MM.1S (cell line): ENCODE results near the gene PDIK1L.

Experiments
- DNase-seq: peaks from one replicate; pipeline ENCODE4 v3.0.0-alpha.2; 2015
- H2AFZ ChIP-seq: fragments of 300-600 bp; sonication (generic); 2 replicates; pipeline ENCODE4 v1.6.0; 2016; ENCODE audit warnings: antibody characterized with exemption, low read length
- H3F3A ChIP-seq: fragments of 300-600 bp; sonication (generic); 2 replicates; pipeline ENCODE4 v1.6.1; 2016; ENCODE audit warnings: mild to moderate bottlenecking, antibody characterized with exemption, low read length, moderate library complexity, mixed read lengths; ENCODE audit not compliant: insufficient read depth
- H3K27ac ChIP-seq: fragments of 300-600 bp; sonication (generic); 2 replicates; pipeline ENCODE4 v1.5.1; 2016; ENCODE audit warnings: mild to moderate bottlenecking, low read length
- H3K27me3 ChIP-seq: fragments of 300-600 bp; sonication (generic); replicated peaks from 2 replicates; pipeline ENCODE4 v1.6.0; 2016; ENCODE audit warnings: low read length; ENCODE audit not compliant: insufficient read depth
- H3K36me3 ChIP-seq: fragments of 300-600 bp; sonication (generic); replicated peaks from 2 replicates; pipeline ENCODE4 v1.6.1; 2016; ENCODE audit warnings: mild to moderate bottlenecking, low read length, mixed read lengths; ENCODE audit not compliant: insufficient read depth
- H3K4me1 ChIP-seq: fragments of 300-600 bp; sonication (generic); 2 replicates; pipeline ENCODE4 v1.6.1; 2016; ENCODE audit warnings: low read length, mixed read lengths
- H3K4me2 ChIP-seq: fragments of 300-600 bp; sonication (generic); 2 replicates; pipeline ENCODE4 v1.6.0; 2016; ENCODE audit warnings: low read depth, low read length
- H3K4me3 ChIP-seq: fragments of 300-600 bp; sonication (generic); 2 replicates; pipeline ENCODE4 v1.5.1; 2016; ENCODE audit warnings: low read length, mixed read lengths
- H3K79me2 ChIP-seq: fragments of 300-600 bp; sonication (generic); 2 replicates; pipeline ENCODE4 v1.6.1; 2016; ENCODE audit warnings: mixed run types, low read length, mixed read lengths
- H3K9ac ChIP-seq: fragments of 300-600 bp; sonication (generic); 2 replicates; pipeline ENCODE4 v1.6.1; 2016; ENCODE audit warnings: low read length, mixed read lengths
- H3K9me2 ChIP-seq: fragments of 300-600 bp; sonication (generic); replicated peaks from 2 replicates; pipeline ENCODE4 v1.6.1; 2016; ENCODE audit warnings: mild to moderate bottlenecking, low read length, mixed read lengths; ENCODE audit not compliant: insufficient read depth
- H3K9me3 ChIP-seq: fragments of 300-600 bp; sonication (generic); replicated peaks from 2 replicates; pipeline ENCODE4 v1.6.1; 2016; ENCODE audit warnings: mild to moderate bottlenecking, low read length, mixed read lengths; ENCODE audit not compliant: insufficient read depth
- H4K20me1 ChIP-seq: fragments of 300-600 bp; sonication (generic); 2 replicates; pipeline ENCODE4 v1.6.1; 2016; ENCODE audit warnings: mild to moderate bottlenecking, low read length, moderate library complexity, mixed read lengths; ENCODE audit not compliant: insufficient read depth
- EZH2 ChIP-seq: fragments of 300-600 bp; sonication (generic); optimal IDR thresholded peaks from 2 replicates; pipeline ENCODE3; 2017; ENCODE audit warnings: low read depth, mild to moderate bottlenecking, antibody characterized with exemption, low read length, mixed read lengths
- EZH2phosphoT487 ChIP-seq: fragments of 300-600 bp; sonication (generic); IDR thresholded peaks from 2 replicates; pipeline ENCODE4 v1.6.1; 2018; ENCODE audit warnings: antibody characterized with exemption, low read length
- TF ChIP-seq, protein P1 (sequence below): fragments of 300-600 bp; sonication (generic); IDR thresholded peaks from 2 replicates; pipeline ENCODE4 v1.5.1; 2016; ENCODE audit warnings: antibody characterized with exemption, low read length, mixed read lengths

PDIK1L gene

DNA sequence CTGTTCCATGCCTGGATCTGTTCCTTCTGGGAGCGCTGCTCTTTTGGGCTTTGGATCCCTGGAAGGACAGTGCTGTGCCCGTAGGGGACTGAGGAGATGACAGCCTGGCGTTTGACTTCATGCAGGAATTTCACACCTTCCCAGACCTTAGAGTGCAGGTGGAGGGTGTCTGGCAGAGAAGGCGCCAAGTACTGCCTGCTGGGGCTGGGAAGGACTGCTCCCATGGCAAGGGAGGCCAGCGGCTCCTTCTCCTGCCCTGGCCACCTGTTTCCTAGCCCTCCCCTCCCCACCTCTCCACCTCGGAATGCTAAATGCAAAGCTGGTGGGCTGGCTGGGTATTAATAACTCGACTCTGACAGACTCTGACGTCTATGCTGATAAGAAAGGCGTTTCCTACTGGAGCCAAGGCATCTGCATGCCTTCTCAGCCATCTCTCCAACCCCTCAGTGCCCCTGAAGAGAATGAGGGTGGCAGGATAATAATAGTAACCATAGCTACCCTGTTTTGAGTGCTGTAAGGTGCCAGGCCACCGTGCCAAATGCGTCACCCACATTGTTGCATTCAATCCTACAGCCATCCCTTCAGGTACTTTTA is 17.5 kb upstream of the PDIK1L start:
- H3K79me2 ChIP-seq, result no peaks in the 10 kb centered on the region
- no peaks in the 10 kb centered on the region for H4K20me1 ChIP-seq
- H3K4me3 ChIP-seq, result no peak overlapping the region
- H3F3A ChIP-seq, result no peaks in the 10 kb centered on the region
- H3K36me3 ChIP-seq, result no peaks in the 10 kb centered on the region
- no peaks in the 10 kb centered on the region for H3K9me2 ChIP-seq
- H3K4me1 ChIP-seq, result no peaks in the 10 kb centered on the region
- no peak for DNase-seq
- no peak overlapping the region for H2AFZ ChIP-seq
- no peak for TF ChIP-seq EZH2
- TF ChIP-seq, protein P1, sequence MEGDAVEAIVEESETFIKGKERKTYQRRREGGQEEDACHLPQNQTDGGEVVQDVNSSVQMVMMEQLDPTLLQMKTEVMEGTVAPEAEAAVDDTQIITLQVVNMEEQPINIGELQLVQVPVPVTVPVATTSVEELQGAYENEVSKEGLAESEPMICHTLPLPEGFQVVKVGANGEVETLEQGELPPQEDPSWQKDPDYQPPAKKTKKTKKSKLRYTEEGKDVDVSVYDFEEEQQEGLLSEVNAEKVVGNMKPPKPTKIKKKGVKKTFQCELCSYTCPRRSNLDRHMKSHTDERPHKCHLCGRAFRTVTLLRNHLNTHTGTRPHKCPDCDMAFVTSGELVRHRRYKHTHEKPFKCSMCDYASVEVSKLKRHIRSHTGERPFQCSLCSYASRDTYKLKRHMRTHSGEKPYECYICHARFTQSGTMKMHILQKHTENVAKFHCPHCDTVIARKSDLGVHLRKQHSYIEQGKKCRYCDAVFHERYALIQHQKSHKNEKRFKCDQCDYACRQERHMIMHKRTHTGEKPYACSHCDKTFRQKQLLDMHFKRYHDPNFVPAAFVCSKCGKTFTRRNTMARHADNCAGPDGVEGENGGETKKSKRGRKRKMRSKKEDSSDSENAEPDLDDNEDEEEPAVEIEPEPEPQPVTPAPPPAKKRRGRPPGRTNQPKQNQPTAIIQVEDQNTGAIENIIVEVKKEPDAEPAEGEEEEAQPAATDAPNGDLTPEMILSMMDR, result no peak
- TF ChIP-seq EZH2phosphoT487, result no peak
- H3K27ac ChIP-seq, result no peak overlapping the region
- peaks cover 34% of the 10 kb centered on the region for H3K27me3 ChIP-seq
- no peak overlapping the region for H3K9ac ChIP-seq
- H3K9me3 ChIP-seq, result no peaks in the 10 kb centered on the region
- no peak overlapping the region for H3K4me2 ChIP-seq

DNA sequence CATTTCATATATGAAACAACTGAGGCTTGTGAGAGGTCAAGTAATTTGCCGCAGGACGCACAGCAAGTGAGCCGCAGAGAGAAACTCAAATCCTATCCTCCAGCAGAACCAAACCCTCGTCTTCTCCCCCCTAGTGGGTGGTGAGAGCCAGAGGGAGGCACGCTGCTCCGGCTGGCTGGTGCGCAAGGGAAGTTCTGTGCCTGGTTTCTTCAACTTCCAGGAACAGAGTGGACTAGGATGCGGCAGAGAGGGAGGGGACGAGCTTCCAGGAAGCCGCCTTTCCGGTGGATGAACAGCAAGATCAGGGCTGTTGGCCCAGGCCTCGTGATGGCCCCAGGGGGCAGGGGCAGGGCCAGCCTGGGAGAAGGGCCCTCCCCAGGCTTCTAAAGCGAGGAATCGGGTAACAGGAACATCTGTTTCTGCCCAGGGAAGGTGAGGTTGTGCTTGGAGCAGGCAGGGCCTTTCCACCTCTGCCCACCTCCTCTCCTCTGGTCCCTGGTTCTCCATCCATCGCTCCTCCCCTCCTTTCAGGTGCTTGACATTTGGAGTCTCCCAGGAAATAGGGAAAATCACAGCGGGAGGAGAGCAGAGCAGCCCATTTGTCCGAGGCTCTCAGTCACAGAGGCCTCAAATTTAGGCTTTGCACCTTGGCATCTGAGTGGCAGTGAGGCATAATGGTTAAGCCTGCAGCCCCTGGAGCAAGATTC is 16.8 kb upstream of the PDIK1L start:
- TF ChIP-seq, protein P1, result no peak
- TF ChIP-seq EZH2phosphoT487 (no peak), EZH2 (no peak)
- Histone ChIP-seq H3K9ac (no peak overlapping the region), H3K4me3 (no peak overlapping the region), H3K36me3 (no peaks in the 10 kb centered on the region), H3K27ac (no peak overlapping the region), H3F3A (no peaks in the 10 kb centered on the region), H3K9me3 (no peaks in the 10 kb centered on the region), H2AFZ (no peak overlapping the region), H3K4me2 (no peak overlapping the region), H4K20me1 (no peaks in the 10 kb centered on the region), H3K27me3 (peaks cover 34% of the 10 kb centered on the region), H3K4me1 (no peaks in the 10 kb centered on the region), H3K9me2 (no peaks in the 10 kb centered on the region), H3K79me2 (no peaks in the 10 kb centered on the region)
- no peak for DNase-seq

DNA sequence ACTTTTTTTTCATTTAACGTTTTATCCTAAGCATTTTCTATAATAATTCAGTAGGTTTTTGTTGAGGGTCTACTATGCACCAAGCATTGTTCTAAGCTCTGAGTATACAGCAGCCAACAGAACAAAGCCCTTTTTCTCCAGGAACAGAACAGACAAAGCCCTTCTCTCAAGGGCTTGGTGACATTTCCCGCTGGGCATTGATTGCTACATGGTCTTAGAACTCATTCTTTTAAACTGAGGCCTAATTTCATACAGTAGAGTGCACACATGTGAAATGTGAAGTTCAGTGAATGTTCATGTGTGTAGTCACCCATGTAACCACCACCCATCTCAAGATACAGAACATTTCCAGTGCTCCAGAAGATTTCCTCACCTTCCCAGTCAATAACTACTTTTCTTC is 15.2 kb upstream of the PDIK1L start:
- TF ChIP-seq EZH2 (no peak), EZH2phosphoT487 (no peak)
- TF ChIP-seq, protein P1, result no peak
- Histone ChIP-seq H3K27ac (no peak overlapping the region), H4K20me1 (no peaks in the 10 kb centered on the region), H3K79me2 (no peaks in the 10 kb centered on the region), H3K9me3 (no peaks in the 10 kb centered on the region), H3K9ac (no peak overlapping the region), H3K4me2 (no peak overlapping the region), H3F3A (no peaks in the 10 kb centered on the region), H3K27me3 (peaks cover 31% of the 10 kb centered on the region), H3K4me3 (no peak overlapping the region), H3K9me2 (no peaks in the 10 kb centered on the region), H3K36me3 (no peaks in the 10 kb centered on the region), H3K4me1 (no peaks in the 10 kb centered on the region), H2AFZ (no peak overlapping the region)
- DNase-seq, result no peak
